PC-3 (cell line): ENCODE results near the gene CACNA1C. TPM values are rescaled to one million over a fixed set of nuclear protein-coding genes. Genes with fewer than 3 reads are reported as not detected.

ENCODE experiments used
- ATAC-seq: fragments of 200-7000 bp; cut with Tn5 transposase; 2 replicates; pipeline ENCODE4 v1.9.1; 2020; ENCODE audit warnings: mild to moderate bottlenecking, moderate library complexity
- BruUV-seq: library from RNA; stranded (reverse); fragments of 400-500 nt; replicated peaks from 2 replicates; lab custom pipeline; 2021; lab: Mats Ljungman, UMichigan
- CTCF ChIA-PET: fragments of 300-600 bp; sonication (Branson Sonifier 250); formaldehyde crosslinking; loops from one replicate; lab custom pipeline; 2022; ENCODE audit warnings: antibody characterized with exemption; lab: Charles Lee
- POLR2A ChIA-PET: fragments of 300-600 bp; sonication (Branson Sonifier 250); formaldehyde crosslinking; loops from one replicate; lab custom pipeline; 2022; ENCODE audit warnings: antibody characterized with exemption; ENCODE audit not compliant: unreplicated experiment; lab: Charles Lee
- DNase-seq: peaks from one replicate; pipeline ENCODE4 v3.0.0-alpha.2; 2015
- H2AFZ ChIP-seq: fragments of 300-600 bp; sonication (generic); 2 replicates; pipeline ENCODE4 v1.6.0; 2016; ENCODE audit warnings: antibody characterized with exemption, low read length
- H3F3A ChIP-seq: fragments of 300-600 bp; sonication (generic); one replicate; pipeline ENCODE4 v1.6.0; 2017; ENCODE audit warnings: antibody characterized with exemption, low read length, control low read depth, mild to moderate bottlenecking; ENCODE audit not compliant: unreplicated experiment
- H3K27ac ChIP-seq: fragments of 300-600 bp; sonication (generic); 2 replicates; pipeline ENCODE4 v1.5.1; 2016; ENCODE audit warnings: mild to moderate bottlenecking, low read length
- H3K27me3 ChIP-seq: fragments of 300-600 bp; sonication (generic); 2 replicates; pipeline ENCODE4 v1.6.1; 2016; ENCODE audit warnings: low read length, mixed read lengths
- H3K36me3 ChIP-seq: fragments of 300-600 bp; sonication (generic); 2 replicates; pipeline ENCODE4 v1.6.1; 2016; ENCODE audit warnings: low read depth, mixed run types, low read length, mixed read lengths
- H3K4me1 ChIP-seq: fragments of 300-600 bp; sonication (generic); 2 replicates; pipeline ENCODE4 v1.5.1; 2016; ENCODE audit warnings: low read length; ENCODE audit not compliant: insufficient read depth
- H3K4me2 ChIP-seq: fragments of 300-600 bp; sonication (generic); 2 replicates; pipeline ENCODE4 v1.6.0; 2016; ENCODE audit warnings: low read length
- H3K4me3 ChIP-seq: fragments of 300-600 bp; sonication (generic); 2 replicates; pipeline ENCODE4 v1.5.1; 2016; ENCODE audit warnings: mild to moderate bottlenecking, low read length, mixed read lengths
- H3K79me2 ChIP-seq: fragments of 300-600 bp; sonication (generic); 2 replicates; pipeline ENCODE4 v1.6.1; 2017; ENCODE audit warnings: low read length, mixed read lengths
- H3K9ac ChIP-seq: fragments of 300-600 bp; sonication (generic); 2 replicates; pipeline ENCODE4 v1.6.0; 2016; ENCODE audit warnings: mild to moderate bottlenecking, low read length
- H3K9me2 ChIP-seq: fragments of 300-600 bp; sonication (generic); replicated peaks from 2 replicates; pipeline ENCODE4 v1.6.1; 2016; ENCODE audit warnings: mixed run types, low read length, mixed read lengths
- H3K9me3 ChIP-seq: fragments of 300-600 bp; sonication (generic); 2 replicates; pipeline ENCODE4 v1.6.1; 2016; ENCODE audit warnings: low read length, mixed read lengths
- H4K20me1 ChIP-seq: fragments of 300-600 bp; sonication (generic); 2 replicates; pipeline ENCODE4 v1.6.1; 2016; ENCODE audit warnings: low read length, mixed read lengths
- CTCF ChIP-seq: fragments of 300-600 bp; sonication (generic); conservative IDR thresholded peaks from 2 replicates; pipeline ENCODE4 v1.5.1; 2017; ENCODE audit warnings: antibody characterized with exemption, low read depth, mild to moderate bottlenecking, low read length
- EZH2 ChIP-seq: fragments of 300-600 bp; sonication (generic); IDR thresholded peaks from one replicate; pipeline ENCODE4 v1.6.1; 2017; ENCODE audit warnings: antibody characterized with exemption, mild to moderate bottlenecking, low read length; ENCODE audit not compliant: unreplicated experiment
- EZH2phosphoT487 ChIP-seq: fragments of 300-600 bp; sonication (generic); IDR thresholded peaks from 2 replicates; pipeline ENCODE4 v1.6.1; 2018; ENCODE audit warnings: mild to moderate bottlenecking, antibody characterized with exemption, low read length, borderline replicate concordance
- intact Hi-C: fragments of 100-400 bp; cut with micrococcal nuclease; formaldehyde crosslinking; loops from 2 replicates; pipeline ENCODE4 v1.9.0; 2023
- total RNA-seq: library from RNA; depleted of rRNA; stranded (reverse); fragments of >200 nt; gene quantifications from 2 replicates; pipeline ENCODE4 v1.2.3, GENCODE V29; 2014

CACNA1C gene
- total RNA-seq, 1 experiment from 2014 or later, result not detected

- no peak for TF ChIP-seq CTCF
- TF ChIP-seq EZH2phosphoT487, result no peak
- TF ChIP-seq EZH2, result no peak
- H3K4me3 ChIP-seq, result no peak overlapping the region
- intact Hi-C loops, result no loop called here
- H3K36me3 ChIP-seq, result no peaks in the 10 kb centered on the region
- no peak overlapping the region for H2AFZ ChIP-seq
- H3K4me2 ChIP-seq, result no peak overlapping the region
- H3F3A ChIP-seq, result no peaks in the 10 kb centered on the region
- H3K9me3 ChIP-seq, result no peaks in the 10 kb centered on the region
- H3K27ac ChIP-seq, result no peak overlapping the region
- ChIA-PET CTCF (no interaction called here), POLR2A (no interaction called here)
- no TSS peak for BruUV-seq
- peaks cover 44% of the 10 kb centered on the region for H3K27me3 ChIP-seq
- H3K4me1 ChIP-seq, result no peaks in the 10 kb centered on the region
- H4K20me1 ChIP-seq, result no peaks in the 10 kb centered on the region
- H3K79me2 ChIP-seq, result no peaks in the 10 kb centered on the region
- no peaks in the 10 kb centered on the region for H3K9me2 ChIP-seq
- DNase-seq (no peak), ATAC-seq (no peak)
- no peak overlapping the region for H3K9ac ChIP-seq
Measured at GRCh38 chr12:2312175-2312574, 259.4 kb downstream of the CACNA1C start.

DNA sequence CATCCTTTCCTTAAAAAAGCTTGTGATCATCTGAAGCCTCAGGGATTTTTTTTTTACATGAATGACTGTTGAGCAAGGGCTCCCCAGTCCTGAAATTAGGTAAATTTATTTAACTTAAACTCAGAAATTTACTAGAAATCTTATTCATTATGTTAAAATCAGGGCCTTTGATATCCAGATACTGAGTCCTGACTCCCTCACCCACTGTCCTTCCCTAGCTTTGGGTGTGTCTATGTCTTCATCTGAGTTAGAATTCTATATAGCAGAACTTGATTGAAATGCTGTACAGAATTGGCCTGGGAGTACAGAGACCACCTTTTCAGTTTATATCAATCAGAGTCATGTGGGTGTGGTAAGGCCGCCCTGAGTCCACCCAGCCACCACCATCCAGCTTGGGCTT is 260.0 kb downstream of the CACNA1C start:
- no peak for TF ChIP-seq CTCF
- TF ChIP-seq EZH2phosphoT487, result no peak
- TF ChIP-seq EZH2, result no peak
- no peak for ATAC-seq
- BruUV-seq, result no TSS peak
- H3K4me2 ChIP-seq, result no peak overlapping the region
- H3K9ac ChIP-seq, result no peak overlapping the region
- ChIA-PET POLR2A (no interaction called here), CTCF (no interaction called here)
- H3K4me3 ChIP-seq, result no peak overlapping the region
- no peaks in the 10 kb centered on the region for H3K9me2 ChIP-seq
- intact Hi-C loops, result no loop called here
- H3K79me2 ChIP-seq, result no peaks in the 10 kb centered on the region
- no peaks in the 10 kb centered on the region for H3F3A ChIP-seq
- H2AFZ ChIP-seq, result no peak overlapping the region
- no peak overlapping the region for H3K27ac ChIP-seq
- DNase-seq, result no peak
- no peaks in the 10 kb centered on the region for H3K36me3 ChIP-seq
- no peaks in the 10 kb centered on the region for H3K4me1 ChIP-seq
- H3K27me3 ChIP-seq, result peaks cover 44% of the 10 kb centered on the region
- no peaks in the 10 kb centered on the region for H3K9me3 ChIP-seq
- no peaks in the 10 kb centered on the region for H4K20me1 ChIP-seq

DNA sequence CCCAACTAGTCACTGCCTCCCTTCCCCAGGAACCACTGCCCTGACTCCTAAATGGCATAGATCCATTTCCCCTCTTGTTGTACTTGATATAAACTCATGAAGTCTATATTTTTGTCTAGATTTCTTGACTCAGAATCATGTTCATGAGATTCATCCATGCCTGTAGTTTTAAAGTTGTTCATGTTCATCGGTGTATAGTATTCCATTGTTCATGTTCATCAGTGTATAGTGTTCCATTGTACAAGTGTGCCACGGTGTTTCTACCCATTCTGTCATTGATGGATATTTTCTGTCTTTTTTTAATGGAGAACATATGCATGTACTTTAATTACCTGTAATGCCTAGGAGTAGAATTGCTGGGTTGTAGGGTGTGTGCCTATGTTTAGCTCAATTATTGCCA is 261.7 kb downstream of the CACNA1C start:
- Histone ChIP-seq H3F3A (no peaks in the 10 kb centered on the region), H2AFZ (no peak overlapping the region), H3K36me3 (no peaks in the 10 kb centered on the region), H3K9me3 (no peaks in the 10 kb centered on the region), H4K20me1 (no peaks in the 10 kb centered on the region), H3K4me3 (no peak overlapping the region), H3K27me3 (peaks cover 44% of the 10 kb centered on the region), H3K27ac (no peak overlapping the region), H3K9me2 (no peaks in the 10 kb centered on the region), H3K9ac (no peak overlapping the region), H3K4me2 (no peak overlapping the region), H3K79me2 (no peaks in the 10 kb centered on the region), H3K4me1 (no peaks in the 10 kb centered on the region)
- intact Hi-C loops, result no loop called here
- ATAC-seq (no peak), DNase-seq (no peak)
- no TSS peak for BruUV-seq
- TF ChIP-seq CTCF (no peak), EZH2 (no peak), EZH2phosphoT487 (no peak)
- CTCF ChIA-PET, result no interaction called here
- POLR2A ChIA-PET, result no interaction called here
